ENCODE results near the gene PRPSAP2. TPM values are rescaled to one million over a fixed set of nuclear protein-coding genes. Genes with fewer than 3 reads are reported as not detected.

PRPSAP2 gene
- total RNA-seq, 1 experiment from 2014 or later: 33.6 TPM

DNA sequence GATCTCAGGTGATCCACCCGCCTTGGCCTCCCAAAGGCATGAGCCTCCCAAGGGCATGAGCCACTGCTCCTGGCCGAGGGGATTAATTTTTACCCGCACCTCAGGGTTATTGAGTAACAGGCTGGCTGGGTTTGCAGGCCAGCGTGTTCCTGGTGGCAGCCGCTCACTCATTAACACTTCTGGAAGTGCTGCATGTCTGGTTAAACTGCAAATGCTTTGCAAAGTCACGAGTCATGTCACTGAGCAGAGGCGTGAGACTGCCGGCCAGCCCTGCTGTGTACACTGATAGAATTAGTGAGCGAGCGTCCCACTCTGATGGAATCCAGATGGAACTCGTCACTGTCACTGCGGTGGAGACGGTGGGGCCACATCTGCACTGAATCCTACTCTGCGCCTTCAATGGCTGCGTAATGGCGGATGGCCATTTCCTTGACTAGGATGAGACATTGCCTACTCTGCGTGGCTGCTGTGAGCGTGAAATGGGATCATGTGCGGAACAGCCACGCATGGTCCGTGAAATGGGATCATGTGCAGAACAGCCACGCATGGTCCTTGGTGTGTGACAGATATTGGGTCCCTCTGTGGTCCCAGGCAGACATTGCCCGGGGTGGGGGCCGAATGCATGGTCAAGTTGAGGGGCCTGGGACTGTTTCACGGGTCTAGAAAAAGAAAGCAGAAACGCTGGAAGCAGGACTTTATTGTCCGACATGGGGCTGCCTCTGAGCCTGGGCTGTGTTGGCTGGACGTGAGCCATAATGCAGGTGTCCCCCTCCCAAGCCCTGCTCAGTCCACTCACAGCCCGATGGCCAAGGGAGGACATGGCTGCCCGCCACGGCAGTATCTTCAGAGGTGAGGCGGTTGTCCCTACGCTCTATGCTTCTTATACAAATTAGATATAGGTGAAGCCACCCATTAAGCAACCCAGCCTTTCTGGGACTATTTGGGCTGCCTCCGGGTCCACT is 93.3 kb downstream of the PRPSAP2 start:
- ChIA-PET CTCF (interaction anchor here (1.0 to 1.3 kb wide), 2 partner anchors 8 to 10 kb away, joined by 4 to 9 read pairs; no protein-coding TSS in a partner anchor), POLR2A (no interaction called here)
- intact Hi-C loops (cut with micrococcal nuclease): no loop called here
- no peak for DNase-seq (ENCODE audit: unreplicated experiment)
- Mint-ChIP-seq H3K4me3 (ENCODE audit: unreplicated experiment) (no peak overlapping the region), H3K27ac (ENCODE audit: low read depth, unreplicated experiment) (no peak overlapping the region), H3K4me1 (ENCODE audit: insufficient read depth, unreplicated experiment) (no peaks in the 10 kb centered on the region), H3K27me3 (ENCODE audit: insufficient read depth, unreplicated experiment) (peaks cover 33% of the 10 kb centered on the region), H3K36me3 (ENCODE audit: insufficient read depth, unreplicated experiment) (no peaks in the 10 kb centered on the region), H3K9me3 (ENCODE audit: unreplicated experiment) (no peaks in the 10 kb centered on the region)
- no TSS peak for BruUV-seq (replicated peaks)
- TF ChIP-seq, protein P1, sequence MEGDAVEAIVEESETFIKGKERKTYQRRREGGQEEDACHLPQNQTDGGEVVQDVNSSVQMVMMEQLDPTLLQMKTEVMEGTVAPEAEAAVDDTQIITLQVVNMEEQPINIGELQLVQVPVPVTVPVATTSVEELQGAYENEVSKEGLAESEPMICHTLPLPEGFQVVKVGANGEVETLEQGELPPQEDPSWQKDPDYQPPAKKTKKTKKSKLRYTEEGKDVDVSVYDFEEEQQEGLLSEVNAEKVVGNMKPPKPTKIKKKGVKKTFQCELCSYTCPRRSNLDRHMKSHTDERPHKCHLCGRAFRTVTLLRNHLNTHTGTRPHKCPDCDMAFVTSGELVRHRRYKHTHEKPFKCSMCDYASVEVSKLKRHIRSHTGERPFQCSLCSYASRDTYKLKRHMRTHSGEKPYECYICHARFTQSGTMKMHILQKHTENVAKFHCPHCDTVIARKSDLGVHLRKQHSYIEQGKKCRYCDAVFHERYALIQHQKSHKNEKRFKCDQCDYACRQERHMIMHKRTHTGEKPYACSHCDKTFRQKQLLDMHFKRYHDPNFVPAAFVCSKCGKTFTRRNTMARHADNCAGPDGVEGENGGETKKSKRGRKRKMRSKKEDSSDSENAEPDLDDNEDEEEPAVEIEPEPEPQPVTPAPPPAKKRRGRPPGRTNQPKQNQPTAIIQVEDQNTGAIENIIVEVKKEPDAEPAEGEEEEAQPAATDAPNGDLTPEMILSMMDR (IDR thresholded peaks at IDR 0.05; ENCODE audit: unreplicated experiment): no peak

DNA sequence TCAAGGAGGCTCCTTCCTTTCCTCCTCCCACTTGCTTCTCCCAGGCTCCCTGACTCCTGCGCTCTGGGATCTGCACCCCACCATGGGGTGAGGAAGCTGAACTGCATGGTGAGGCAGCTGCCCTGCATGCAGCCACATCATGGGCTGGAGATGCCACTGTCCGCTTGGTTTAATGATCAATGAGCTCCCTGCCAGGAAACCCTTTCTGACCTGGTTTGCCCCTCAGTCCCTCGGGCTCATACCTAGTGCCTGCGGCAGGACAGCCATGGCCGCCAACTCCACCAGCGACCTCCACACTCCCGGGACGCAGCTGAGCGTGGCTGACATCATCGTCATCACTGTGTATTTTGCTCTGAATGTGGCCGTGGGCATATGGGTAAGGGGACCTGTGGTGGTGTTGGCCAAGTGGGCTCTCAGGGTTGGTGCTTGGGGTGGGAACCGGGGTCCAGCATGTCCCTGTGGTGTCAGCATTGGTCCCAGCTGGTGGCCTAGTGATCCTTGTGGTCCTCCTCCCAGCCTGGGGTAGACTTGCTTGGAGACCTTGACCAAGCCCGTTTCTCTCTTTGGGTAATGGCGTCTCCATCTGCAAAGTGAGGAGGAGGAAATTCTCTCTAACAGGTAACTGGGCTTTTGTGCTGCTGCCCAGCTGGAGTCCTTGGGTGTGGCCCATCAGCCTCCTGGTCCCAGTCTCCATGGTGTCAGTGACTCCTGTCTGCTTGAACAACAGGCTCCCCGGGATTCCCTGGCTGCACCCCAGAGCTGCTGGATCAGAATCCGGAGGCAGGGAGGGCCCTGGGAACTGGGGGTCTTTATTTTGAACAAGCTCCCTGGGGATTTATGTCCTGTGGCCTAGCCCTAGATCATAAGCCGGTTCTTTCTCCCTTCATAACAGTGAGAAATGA is 94.3 kb downstream of the PRPSAP2 start, which contains the start of gene SLC5A10:
Gene SLC5A10, plus strand, starts transcription at position 225 of the 902 bp plus-strand sequence. Its CDS starts 41 bp downstream, at position 266.
- TF ChIP-seq, protein P1 (IDR thresholded peaks at IDR 0.05; ENCODE audit: unreplicated experiment): no peak
- intact Hi-C loops (cut with micrococcal nuclease): no loop called here
- no peaks in the 10 kb centered on the region for H3K4me1 Mint-ChIP-seq (ENCODE audit: insufficient read depth, unreplicated experiment)
- ChIA-PET CTCF (interaction anchor here (0.5 to 1.3 kb wide), 3 partner anchors 9 to 587 kb away, joined by 3 to 9 read pairs (median 4); no protein-coding TSS in a partner anchor), POLR2A (no interaction called here)
- no peaks in the 10 kb centered on the region for H3K9me3 Mint-ChIP-seq (ENCODE audit: unreplicated experiment)
- H3K4me3 Mint-ChIP-seq (ENCODE audit: unreplicated experiment): no peak within 1 kb of the TSS
- no TSS peak for BruUV-seq (replicated peaks)
- H3K27me3 Mint-ChIP-seq (ENCODE audit: insufficient read depth, unreplicated experiment): peaks cover 23% of the 10 kb centered on the region
- H3K27ac Mint-ChIP-seq (ENCODE audit: low read depth, unreplicated experiment): no peak within 1 kb of the TSS
- H3K36me3 Mint-ChIP-seq (ENCODE audit: insufficient read depth, unreplicated experiment): no peaks in the 10 kb centered on the region
- no peak for DNase-seq (ENCODE audit: unreplicated experiment)

DNA sequence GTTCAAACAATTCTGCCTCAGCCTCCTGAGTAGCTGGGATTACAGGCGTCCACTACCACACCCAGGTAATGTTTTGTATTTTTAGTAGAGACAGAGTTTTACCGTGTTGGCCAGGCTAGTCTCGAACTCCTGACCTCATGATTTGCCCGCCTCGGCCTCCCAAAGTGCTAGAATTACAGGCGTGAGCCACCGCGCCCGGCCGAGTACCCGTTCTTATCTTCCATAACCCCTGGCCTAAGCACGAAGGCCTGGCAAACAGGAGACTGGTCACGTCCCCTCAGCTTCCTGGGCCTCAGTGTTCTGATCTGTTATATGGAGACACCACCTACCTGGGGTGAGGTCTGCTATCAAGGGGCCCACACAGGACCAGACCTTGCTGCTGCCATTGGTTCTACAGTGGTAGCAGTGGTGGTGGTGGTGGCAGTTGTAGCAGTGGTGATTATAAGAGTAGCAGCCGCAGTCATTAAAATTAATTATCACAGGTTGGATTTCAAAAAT is 95.3 kb downstream of the PRPSAP2 start:
- H3K36me3 Mint-ChIP-seq (ENCODE audit: insufficient read depth, unreplicated experiment): no peaks in the 10 kb centered on the region
- POLR2A ChIA-PET: no interaction called here
- intact Hi-C loops (cut with micrococcal nuclease): no loop called here
- H3K4me1 Mint-ChIP-seq (ENCODE audit: insufficient read depth, unreplicated experiment): no peaks in the 10 kb centered on the region
- H3K27ac Mint-ChIP-seq (ENCODE audit: low read depth, unreplicated experiment): no peak overlapping the region
- no peaks in the 10 kb centered on the region for H3K9me3 Mint-ChIP-seq (ENCODE audit: unreplicated experiment)
- no TSS peak for BruUV-seq (replicated peaks)
- TF ChIP-seq, protein P1 (IDR thresholded peaks at IDR 0.05; ENCODE audit: unreplicated experiment): no peak
- peaks cover 20% of the 10 kb centered on the region for H3K27me3 Mint-ChIP-seq (ENCODE audit: insufficient read depth, unreplicated experiment)
- CTCF ChIA-PET: no interaction called here
- no peak overlapping the region for H3K4me3 Mint-ChIP-seq (ENCODE audit: unreplicated experiment)
- DNase-seq (ENCODE audit: unreplicated experiment): no peak
